Tibial nerve (tissue), 4 donors: ENCODE results near the gene DHX57. TPM values are rescaled to one million over a fixed set of nuclear protein-coding genes. Genes with fewer than 3 reads are reported as not detected.
A peak's percentile ranks its signal among the peaks of the same experiment; 100 is the strongest.
"Not testable (repeated sequence)": the region's sequence is repeated elsewhere in the genome, so short reads cannot be mapped to it uniquely, and the experiment has no call there.

ENCODE experiments used
- DNase-seq, 2 donors: peaks; one replicate each; pipeline ENCODE4 v3.0.0-alpha.2; 2019; ENCODE audit warnings: low spot score in 2 of 2
- H3K27ac ChIP-seq, 4 donors: fragments of 200-600 bp; sonication (generic) in 3 of 4; one replicate each; pipeline ENCODE4 v1.5.1; 2017 to 2019; ENCODE audit warnings: mild to moderate bottlenecking in 1 of 4
- H3K27me3 ChIP-seq, 2 donors: fragments of 200-600 bp; sonication (generic) in 1 of 2; one replicate each; pipeline versions ENCODE4 v1.5.1 to v1.6.0; 2017 to 2019
- H3K36me3 ChIP-seq, 3 donors: fragments of 200-600 bp; sonication (generic); one replicate each; pipeline ENCODE4 v1.5.1; 2018 to 2019
- H3K4me1 ChIP-seq, 4 donors: fragments of 200-600 bp; sonication (generic) in 3 of 4; one replicate each; pipeline ENCODE4 v1.5.1; 2017 to 2019
- H3K4me3 ChIP-seq, 4 donors: fragments of 200-600 bp; sonication (generic) in 3 of 4; one replicate each; pipeline ENCODE4 v1.5.1; 2017 to 2019; ENCODE audit warnings: mild to moderate bottlenecking in 1 of 4, moderate library complexity in 1 of 4
- H3K9me3 ChIP-seq, 4 donors: fragments of 200-600 bp; sonication (generic) in 3 of 4; one replicate each; pipeline ENCODE4 v1.5.1; 2017 to 2019
- EP300 ChIP-seq, 2 donors: sonication (generic); formaldehyde crosslinking; IDR thresholded peaks; one replicate each; pipeline ENCODE4 v1.6.1; 2017; ENCODE audit warnings: antibody characterized with exemption in 2 of 2, mild to moderate bottlenecking in 1 of 2
- POLR2A ChIP-seq, 2 donors: fragments of 450-650 bp; IDR thresholded peaks; one replicate each; pipeline ENCODE4 v1.6.1; 2017; ENCODE audit warnings: antibody characterized with exemption in 2 of 2, mild to moderate bottlenecking in 2 of 2, moderate library complexity in 2 of 2
- WGBS, 2 donors: methylation state at CpG; one replicate each; pipeline ENCODE4 v1.1.5; 2018; 5-methylcytosine and 5-hydroxymethylcytosine counted together
- total RNA-seq, 4 donors: library from RNA; depleted of rRNA; stranded (reverse); fragments of >200 nt; gene quantifications; one replicate each; pipeline ENCODE4 v1.1.0, GENCODE V29; 2016
- TF ChIP-seq, protein P1 (sequence below), 5 experiments: fragments of 200-600 bp in 3 of 5; fragments of 450-650 bp in 2 of 5; sonication (generic) in 3 of 5; IDR thresholded peaks; one replicate each; pipeline ENCODE4 v1.5.1; 2016 to 2019; ENCODE audit warnings: antibody characterized with exemption in 5 of 5, mild to moderate bottlenecking in 3 of 5, moderate library complexity in 2 of 5

The DHX57 gene
- total RNA-seq, 4 donors from 2014 or later = 11.1 to 22.0 (median 13.4) TPM

- Histone ChIP-seq H3K9me3 (no peaks in the 10 kb centered on the region), H3K27ac (no peak overlapping the region), H3K4me3 (no peak overlapping the region), H3K36me3 (no peaks in the 10 kb centered on the region), H3K27me3 (no peaks in the 10 kb centered on the region), H3K4me1 (no peaks in the 10 kb centered on the region)
- WGBS, 2 donors = 96 to 97% methylated on average over 4 of the region's 4 CpGs
- TF ChIP-seq EP300 (IDR thresholded peaks at IDR 0.05) (no peak), POLR2A (IDR thresholded peaks at IDR 0.05) (no peak)
- TF ChIP-seq, protein P1, sequence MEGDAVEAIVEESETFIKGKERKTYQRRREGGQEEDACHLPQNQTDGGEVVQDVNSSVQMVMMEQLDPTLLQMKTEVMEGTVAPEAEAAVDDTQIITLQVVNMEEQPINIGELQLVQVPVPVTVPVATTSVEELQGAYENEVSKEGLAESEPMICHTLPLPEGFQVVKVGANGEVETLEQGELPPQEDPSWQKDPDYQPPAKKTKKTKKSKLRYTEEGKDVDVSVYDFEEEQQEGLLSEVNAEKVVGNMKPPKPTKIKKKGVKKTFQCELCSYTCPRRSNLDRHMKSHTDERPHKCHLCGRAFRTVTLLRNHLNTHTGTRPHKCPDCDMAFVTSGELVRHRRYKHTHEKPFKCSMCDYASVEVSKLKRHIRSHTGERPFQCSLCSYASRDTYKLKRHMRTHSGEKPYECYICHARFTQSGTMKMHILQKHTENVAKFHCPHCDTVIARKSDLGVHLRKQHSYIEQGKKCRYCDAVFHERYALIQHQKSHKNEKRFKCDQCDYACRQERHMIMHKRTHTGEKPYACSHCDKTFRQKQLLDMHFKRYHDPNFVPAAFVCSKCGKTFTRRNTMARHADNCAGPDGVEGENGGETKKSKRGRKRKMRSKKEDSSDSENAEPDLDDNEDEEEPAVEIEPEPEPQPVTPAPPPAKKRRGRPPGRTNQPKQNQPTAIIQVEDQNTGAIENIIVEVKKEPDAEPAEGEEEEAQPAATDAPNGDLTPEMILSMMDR (IDR thresholded peaks at IDR 0.05) = no peak
- no peak for DNase-seq
These were observed 112.0 kb downstream of the DHX57 start for GRCh38 chr2:38763728-38764127.

DNA sequence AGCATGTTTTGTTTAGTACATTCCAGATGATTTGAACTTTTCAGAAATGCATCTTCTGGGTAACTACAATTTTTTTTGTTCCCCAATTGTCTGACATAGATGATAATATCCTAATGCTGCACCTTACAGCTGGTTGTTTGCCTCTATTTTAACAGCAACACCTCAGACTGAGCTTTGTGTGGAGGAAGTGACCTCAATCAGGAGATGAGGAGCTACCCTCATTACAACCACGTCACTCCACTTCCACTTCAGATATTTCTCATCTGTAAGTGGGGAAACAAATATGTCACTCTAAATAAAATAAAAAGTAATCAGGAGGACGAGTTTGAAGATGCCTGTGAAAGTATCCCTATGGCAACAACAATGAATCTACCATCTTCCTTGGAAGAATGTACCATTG, 112.5 kb downstream of the DHX57 start:
- Histone ChIP-seq H3K9me3 (no peaks in the 10 kb centered on the region), H3K27ac (no peak overlapping the region), H3K4me1 (no peaks in the 10 kb centered on the region), H3K36me3 (no peaks in the 10 kb centered on the region), H3K27me3 (no peaks in the 10 kb centered on the region), H3K4me3 (no peak overlapping the region)
- TF ChIP-seq, protein P1 (IDR thresholded peaks at IDR 0.05) = no peak
- no peak for TF ChIP-seq EP300 (IDR thresholded peaks at IDR 0.05)
- no peak for TF ChIP-seq POLR2A (IDR thresholded peaks at IDR 0.05)
- DNase-seq = no peak
- 75 to 78% methylated on average over 2 of the region's 2 CpGs for WGBS, 2 donors

DNA sequence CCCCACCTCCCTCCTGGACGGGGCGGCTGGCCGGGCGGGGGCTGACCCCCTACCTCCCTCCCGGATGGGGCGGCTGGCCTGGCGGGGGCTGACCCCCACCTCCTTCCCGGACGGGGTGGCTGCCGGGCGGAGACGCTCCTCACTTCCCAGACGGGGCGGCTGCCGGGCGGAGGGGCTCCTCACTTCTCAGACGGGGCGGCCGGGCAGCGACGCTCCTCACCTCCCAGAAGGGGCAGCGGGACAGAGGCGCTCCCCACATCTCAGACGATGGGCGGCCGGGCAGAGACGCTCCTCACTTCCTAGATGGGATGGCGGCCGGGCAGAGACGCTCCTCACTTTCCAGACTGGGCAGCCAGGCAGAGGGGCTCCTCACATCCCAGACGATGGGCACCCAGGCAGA, 119.8 kb downstream of the DHX57 start:
- WGBS, 2 donors = 92 to 100% methylated on average over 4 to 18 of the region's 31 CpGs

DNA sequence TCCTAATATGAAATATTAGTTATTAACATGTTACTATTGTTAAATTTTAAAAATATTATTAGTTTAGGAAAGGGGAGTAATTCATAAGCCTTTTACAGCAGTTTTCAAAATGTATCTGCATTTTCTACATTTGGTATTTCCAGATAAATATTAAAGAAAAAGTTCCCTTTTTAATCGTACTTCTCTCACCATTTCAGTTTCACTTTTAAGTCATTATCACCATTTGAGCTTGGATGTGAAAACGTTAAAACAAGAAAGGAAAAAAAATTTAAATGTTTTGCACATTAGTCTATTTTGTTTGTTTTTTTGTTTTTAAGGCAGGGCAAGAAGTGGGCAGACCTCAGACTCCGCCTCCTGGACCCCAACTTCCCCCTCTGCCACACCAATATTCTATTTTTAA, 121.2 kb downstream of the DHX57 start:
- H3K9me3 ChIP-seq = no peaks in the 10 kb centered on the region
- no peaks in the 10 kb centered on the region for H3K36me3 ChIP-seq
- WGBS, 2 donors = 24 to 27% methylated on average over 3 of the region's 3 CpGs
- H3K4me3 ChIP-seq = peak overlapping the region in 2 of 4 donors; percentile 28 to 35
- no peak for DNase-seq
- H3K27ac ChIP-seq = peak overlapping the region in 3 of 4 donors; percentile 37 to 70 (median 59)
- no peak for TF ChIP-seq POLR2A (IDR thresholded peaks at IDR 0.05)
- TF ChIP-seq, protein P1 (IDR thresholded peaks at IDR 0.05) = no peak
- no peak for TF ChIP-seq EP300 (IDR thresholded peaks at IDR 0.05)
- no peaks in the 10 kb centered on the region for H3K27me3 ChIP-seq
- H3K4me1 ChIP-seq = peaks cover 0 to 30% (median 3%) of the 10 kb centered on the region in 4 donors

More for the DNA sequence above, 119.8 kb downstream of the DHX57 start:
- not testable (repeated sequence) for H3K27me3 ChIP-seq, H3K36me3 ChIP-seq, H3K27ac ChIP-seq, H3K9me3 ChIP-seq, H3K4me3 ChIP-seq, DNase-seq
- H3K4me1 ChIP-seq = peaks cover 0 to 24% (median 0%) of the 10 kb centered on the region in 4 donors

GRCh38 chr2:38754049-38754448, 121.7 kb downstream of the DHX57 start:
- Histone ChIP-seq H3K4me3 (peak overlapping the region in 2 of 4 donors; percentile 28 to 35), H3K27ac (peak overlapping the region in 3 of 4 donors; percentile 37 to 70 (median 59)), H3K27me3 (no peaks in the 10 kb centered on the region), H3K9me3 (no peaks in the 10 kb centered on the region), H3K36me3 (peaks cover 0 to 1% (median 0%) of the 10 kb centered on the region in 3 donors), H3K4me1 (peaks cover 0 to 35% (median 5%) of the 10 kb centered on the region in 4 donors)
- TF ChIP-seq, protein P1 (IDR thresholded peaks at IDR 0.05) = no peak
- TF ChIP-seq POLR2A (IDR thresholded peaks at IDR 0.05) (no peak), EP300 (IDR thresholded peaks at IDR 0.05) (no peak)
- no peak for DNase-seq
